WTC11 (cell line): ENCODE data around the gene MAPKAP1. TPM values are rescaled to one million over a fixed set of nuclear protein-coding genes. Genes with fewer than 3 reads are reported as not detected.
A peak's percentile ranks its signal among the peaks of the same experiment; 100 is the strongest.

ENCODE experiments used
- ATAC-seq: fragments of 200-7000 bp; cut with Tn5 transposase; 2 replicates; pipeline ENCODE4 v1.10.0; 2021; ENCODE audit warnings: mild to moderate bottlenecking, moderate library complexity
- CTCF ChIA-PET: fragments of 300-600 bp; sonication (Branson Sonifier 250); formaldehyde crosslinking; loops from one replicate; lab custom pipeline; 2021; ENCODE audit warnings: antibody characterized with exemption; lab: Charles Lee
- POLR2A ChIA-PET: fragments of 350-600 bp; sonication (Branson Sonifier 250); formaldehyde crosslinking; loops from one replicate; lab custom pipeline; 2021; ENCODE audit warnings: antibody characterized with exemption; lab: Charles Lee
- DNase-seq: peaks from one replicate; pipeline ENCODE4 v3.0.0; 2021; ENCODE audit warnings: low spot score
- H3K27ac Mint-ChIP-seq: 2 replicates; pipeline ENCODE4 v1.8.0; 2021; ENCODE audit warnings: mixed read lengths
- H3K27me3 Mint-ChIP-seq: 2 replicates; pipeline ENCODE4 v1.8.0; 2021; ENCODE audit warnings: low read depth, mild to moderate bottlenecking, moderate library complexity, mixed read lengths
- H3K36me3 Mint-ChIP-seq: 2 replicates; pipeline ENCODE4 v1.8.0; 2021; ENCODE audit warnings: mixed read lengths
- H3K4me1 Mint-ChIP-seq: 2 replicates; pipeline ENCODE4 v1.8.0; 2022; ENCODE audit warnings: mixed read lengths
- H3K4me3 Mint-ChIP-seq: 2 replicates; pipeline ENCODE4 v1.8.0; 2021; ENCODE audit warnings: mild to moderate bottlenecking, moderate library complexity, mixed read lengths
- H3K9me3 Mint-ChIP-seq: 2 replicates; pipeline ENCODE4 v1.8.0; 2021; ENCODE audit warnings: mixed read lengths
- ATF1 ChIP-seq: sonication (generic); formaldehyde crosslinking; IDR thresholded peaks from 2 replicates; pipeline ENCODE4 v1.8.1; 2023; ENCODE audit warnings: mild to moderate bottlenecking, moderate library complexity, missing genetic modification reagents
- GTF2I ChIP-seq: fragments of 250-450 bp; sonication (Bioruptor Pico); conservative IDR thresholded peaks from 2 replicates; pipeline ENCODE4 v1.4.0; 2021; ENCODE audit warnings: mild to moderate bottlenecking
- IRF2 ChIP-seq: sonication (generic); formaldehyde crosslinking; IDR thresholded peaks from 2 replicates; pipeline ENCODE4 v1.8.0; 2022; ENCODE audit warnings: low read depth, missing genetic modification reagents, borderline replicate concordance
- JAZF1 ChIP-seq: fragments of 250-450 bp; sonication (Bioruptor Pico); IDR thresholded peaks from 2 replicates; pipeline ENCODE4 v1.9.0; 2021; ENCODE audit warnings: moderate library complexity, mild to moderate bottlenecking, inconsistent platforms
- MYBL2 ChIP-seq: sonication (generic); formaldehyde crosslinking; IDR thresholded peaks from 2 replicates; pipeline ENCODE4 v1.8.1; 2023; ENCODE audit warnings: mild to moderate bottlenecking, moderate library complexity, missing genetic modification reagents
- NR3C1 ChIP-seq: sonication (generic); formaldehyde crosslinking; conservative IDR thresholded peaks from 2 replicates; pipeline ENCODE4 v1.8.1; 2023; ENCODE audit warnings: low read depth, mild to moderate bottlenecking, missing genetic modification reagents
- TCF7 ChIP-seq: sonication (generic); formaldehyde crosslinking; IDR thresholded peaks from 2 replicates; pipeline ENCODE4 v1.8.0; 2022; ENCODE audit warnings: mild to moderate bottlenecking, low read depth, missing genetic modification reagents, moderate library complexity
- TP53 ChIP-seq: sonication (generic); formaldehyde crosslinking; IDR thresholded peaks from 2 replicates; pipeline ENCODE4 v1.8.1; 2023; ENCODE audit warnings: mild to moderate bottlenecking, missing genetic modification reagents
- ZBTB21 ChIP-seq: sonication (generic); formaldehyde crosslinking; IDR thresholded peaks from 2 replicates; pipeline ENCODE4 v1.8.1; 2023; ENCODE audit warnings: mild to moderate bottlenecking, missing genetic modification reagents, borderline replicate concordance
- ZNF121 ChIP-seq: sonication (generic); formaldehyde crosslinking; IDR thresholded peaks from 2 replicates; pipeline ENCODE4 v1.8.0; 2023; ENCODE audit warnings: missing genetic modification reagents
- ZNF263 ChIP-seq: sonication (generic); formaldehyde crosslinking; IDR thresholded peaks from 2 replicates; pipeline ENCODE4 v1.8.1; 2022; ENCODE audit warnings: low read depth, mild to moderate bottlenecking, moderate library complexity, missing genetic modification reagents
- ZNF416 ChIP-seq: fragments of 250-450 bp; sonication (Bioruptor Pico); IDR thresholded peaks from 2 replicates; pipeline ENCODE4 v1.9.0; 2021; ENCODE audit warnings: mild to moderate bottlenecking, inconsistent platforms
- ZNF671 ChIP-seq: fragments of 250-450 bp; sonication (Bioruptor Pico); IDR thresholded peaks from 2 replicates; pipeline ENCODE4 v1.8.0; 2021; ENCODE audit warnings: mild to moderate bottlenecking
- total RNA-seq: library from RNA; stranded (reverse); gene quantifications from 3 replicates; pipeline ENCODE4 v1.2.3, GENCODE V29; 2021
- TF ChIP-seq, protein P1 (sequence below): sonication (generic); formaldehyde crosslinking; IDR thresholded peaks from 2 replicates; pipeline ENCODE4 v1.8.0; 2022; ENCODE audit warnings: mild to moderate bottlenecking, missing genetic modification reagents
- TF ChIP-seq, protein P2 (sequence below): sonication (generic); formaldehyde crosslinking; IDR thresholded peaks from 2 replicates; pipeline ENCODE4 v1.8.0; 2022; ENCODE audit warnings: mild to moderate bottlenecking, missing genetic modification reagents
- TF ChIP-seq, protein P3 (sequence below): sonication (generic); formaldehyde crosslinking; IDR thresholded peaks from 2 replicates; pipeline ENCODE4 v1.8.1; 2023; ENCODE audit warnings: mild to moderate bottlenecking, missing genetic modification reagents, moderate library complexity
- TF ChIP-seq, protein P4 (sequence below): sonication (generic); formaldehyde crosslinking; IDR thresholded peaks from 2 replicates; pipeline ENCODE4 v1.8.1; 2023; ENCODE audit warnings: mild to moderate bottlenecking, missing genetic modification reagents, borderline replicate concordance
- TF ChIP-seq, protein P5 (sequence below): sonication (generic); formaldehyde crosslinking; IDR thresholded peaks from 2 replicates; pipeline ENCODE4 v1.8.1; 2022; ENCODE audit warnings: mild to moderate bottlenecking, moderate library complexity, missing genetic modification reagents
- TF ChIP-seq, protein P6 (sequence below): sonication (generic); formaldehyde crosslinking; IDR thresholded peaks from 2 replicates; pipeline ENCODE4 v1.8.1; 2023; ENCODE audit warnings: mild to moderate bottlenecking, missing genetic modification reagents, moderate library complexity
- TF ChIP-seq, protein P7 (sequence below): sonication (generic); formaldehyde crosslinking; IDR thresholded peaks from 2 replicates; pipeline ENCODE4 v1.8.1; 2022; ENCODE audit warnings: low read depth, missing genetic modification reagents, borderline replicate concordance
- TF ChIP-seq, protein P8 (sequence below): fragments of 250-450 bp; sonication (Bioruptor Pico); IDR thresholded peaks from 2 replicates; pipeline ENCODE4 v1.9.0; 2021; ENCODE audit warnings: moderate library complexity, mild to moderate bottlenecking, inconsistent platforms, borderline replicate concordance

Gene MAPKAP1
- total RNA-seq, 1 experiment from 2014 or later = 111 TPM

DNA sequence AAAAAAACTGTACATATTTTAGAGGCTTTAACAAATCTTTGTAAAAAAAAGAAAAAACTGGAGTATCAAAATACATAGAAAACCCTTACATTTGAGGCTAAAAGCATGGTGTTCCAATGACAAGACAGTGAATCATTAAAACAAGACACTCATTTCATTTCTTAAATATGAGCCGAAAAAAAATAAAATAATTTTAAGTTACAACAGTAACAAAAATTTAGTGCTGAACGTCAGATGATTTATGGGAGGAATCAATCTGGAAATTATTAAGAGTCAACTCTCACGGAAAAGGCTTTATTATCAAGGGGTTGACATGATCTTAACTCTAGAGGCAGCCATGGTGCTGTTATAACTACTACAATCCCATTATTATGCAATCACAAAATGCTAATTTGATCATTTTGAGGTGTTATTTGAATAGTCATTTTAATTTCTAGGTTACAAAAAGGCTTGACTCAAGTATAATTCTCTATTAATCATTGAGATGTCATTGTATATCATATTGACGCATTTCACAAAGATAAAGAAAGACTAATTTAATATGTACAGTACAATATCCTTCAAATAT, 51.9 kb downstream of the MAPKAP1 start:
- no peaks in the 10 kb centered on the region for H3K36me3 Mint-ChIP-seq
- CTCF ChIA-PET = no interaction called here

DNA sequence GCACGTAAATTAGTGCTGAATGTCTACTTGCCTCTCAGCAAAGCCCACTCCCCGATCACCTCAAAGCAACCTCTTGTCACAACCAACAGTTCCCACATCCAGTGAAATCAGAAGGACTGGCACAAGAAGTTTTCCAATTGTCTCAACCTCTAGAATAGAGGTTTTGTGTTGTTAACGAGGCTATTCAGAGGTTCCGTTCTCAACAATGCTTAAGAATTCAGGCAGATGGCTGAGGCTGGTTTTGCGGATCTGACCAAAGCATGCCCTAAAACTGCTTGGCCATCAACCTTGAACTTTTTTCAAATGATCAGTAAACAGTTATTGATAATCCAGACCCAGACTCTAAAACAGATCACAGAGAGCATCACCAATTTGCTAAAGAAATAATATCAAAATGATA, 52.9 kb downstream of the MAPKAP1 start:
- TF ChIP-seq ZBTB21 (CRISPR knock-in tag) (no peak), ZNF671 (CRISPR knock-in tag) (no peak), MYBL2 (CRISPR knock-in tag) (no peak), NR3C1 (CRISPR knock-in tag) (no peak), TCF7 (CRISPR knock-in tag) (no peak)
- TF ChIP-seq, protein P1, sequence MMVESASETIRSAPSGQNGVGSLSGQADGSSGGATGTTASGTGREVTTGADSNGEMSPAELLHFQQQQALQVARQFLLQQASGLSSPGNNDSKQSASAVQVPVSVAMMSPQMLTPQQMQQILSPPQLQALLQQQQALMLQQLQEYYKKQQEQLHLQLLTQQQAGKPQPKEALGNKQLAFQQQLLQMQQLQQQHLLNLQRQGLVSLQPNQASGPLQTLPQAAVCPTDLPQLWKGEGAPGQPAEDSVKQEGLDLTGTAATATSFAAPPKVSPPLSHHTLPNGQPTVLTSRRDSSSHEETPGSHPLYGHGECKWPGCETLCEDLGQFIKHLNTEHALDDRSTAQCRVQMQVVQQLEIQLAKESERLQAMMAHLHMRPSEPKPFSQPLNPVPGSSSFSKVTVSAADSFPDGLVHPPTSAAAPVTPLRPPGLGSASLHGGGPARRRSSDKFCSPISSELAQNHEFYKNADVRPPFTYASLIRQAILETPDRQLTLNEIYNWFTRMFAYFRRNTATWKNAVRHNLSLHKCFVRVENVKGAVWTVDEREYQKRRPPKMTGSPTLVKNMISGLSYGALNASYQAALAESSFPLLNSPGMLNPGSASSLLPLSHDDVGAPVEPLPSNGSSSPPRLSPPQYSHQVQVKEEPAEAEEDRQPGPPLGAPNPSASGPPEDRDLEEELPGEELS (CRISPR knock-in tag) = no peak
- TF ChIP-seq, protein P2, sequence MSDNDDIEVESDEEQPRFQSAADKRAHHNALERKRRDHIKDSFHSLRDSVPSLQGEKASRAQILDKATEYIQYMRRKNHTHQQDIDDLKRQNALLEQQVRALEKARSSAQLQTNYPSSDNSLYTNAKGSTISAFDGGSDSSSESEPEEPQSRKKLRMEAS = no peak
- no peaks in the 10 kb centered on the region for H3K27me3 Mint-ChIP-seq
- H3K27ac Mint-ChIP-seq = peak overlapping the region; percentile 99
- peak overlapping the region; percentile 47 for H3K4me3 Mint-ChIP-seq
- DNase-seq (no peak), ATAC-seq (peak; percentile 68)
- ChIA-PET POLR2A (no interaction called here), CTCF (no interaction called here)
- no peaks in the 10 kb centered on the region for H3K9me3 Mint-ChIP-seq
- peaks cover 92% of the 10 kb centered on the region for H3K4me1 Mint-ChIP-seq
- no peaks in the 10 kb centered on the region for H3K36me3 Mint-ChIP-seq

More for the DNA sequence above, 51.9 kb downstream of the MAPKAP1 start:
- H3K27me3 Mint-ChIP-seq = no peaks in the 10 kb centered on the region
- H3K4me3 Mint-ChIP-seq = peak overlapping the region; percentile 47; the same call in 1 of the 2 replicates
- POLR2A ChIA-PET = no interaction called here
- H3K9me3 Mint-ChIP-seq = no peaks in the 10 kb centered on the region
- DNase-seq (no peak), ATAC-seq (no peak)
- peak overlapping the region; percentile 99 for H3K27ac Mint-ChIP-seq
- TF ChIP-seq, protein P3, sequence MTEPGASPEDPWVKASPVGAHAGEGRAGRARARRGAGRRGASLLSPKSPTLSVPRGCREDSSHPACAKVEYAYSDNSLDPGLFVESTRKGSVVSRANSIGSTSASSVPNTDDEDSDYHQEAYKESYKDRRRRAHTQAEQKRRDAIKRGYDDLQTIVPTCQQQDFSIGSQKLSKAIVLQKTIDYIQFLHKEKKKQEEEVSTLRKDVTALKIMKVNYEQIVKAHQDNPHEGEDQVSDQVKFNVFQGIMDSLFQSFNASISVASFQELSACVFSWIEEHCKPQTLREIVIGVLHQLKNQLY = no peak
- TF ChIP-seq, protein P4, sequence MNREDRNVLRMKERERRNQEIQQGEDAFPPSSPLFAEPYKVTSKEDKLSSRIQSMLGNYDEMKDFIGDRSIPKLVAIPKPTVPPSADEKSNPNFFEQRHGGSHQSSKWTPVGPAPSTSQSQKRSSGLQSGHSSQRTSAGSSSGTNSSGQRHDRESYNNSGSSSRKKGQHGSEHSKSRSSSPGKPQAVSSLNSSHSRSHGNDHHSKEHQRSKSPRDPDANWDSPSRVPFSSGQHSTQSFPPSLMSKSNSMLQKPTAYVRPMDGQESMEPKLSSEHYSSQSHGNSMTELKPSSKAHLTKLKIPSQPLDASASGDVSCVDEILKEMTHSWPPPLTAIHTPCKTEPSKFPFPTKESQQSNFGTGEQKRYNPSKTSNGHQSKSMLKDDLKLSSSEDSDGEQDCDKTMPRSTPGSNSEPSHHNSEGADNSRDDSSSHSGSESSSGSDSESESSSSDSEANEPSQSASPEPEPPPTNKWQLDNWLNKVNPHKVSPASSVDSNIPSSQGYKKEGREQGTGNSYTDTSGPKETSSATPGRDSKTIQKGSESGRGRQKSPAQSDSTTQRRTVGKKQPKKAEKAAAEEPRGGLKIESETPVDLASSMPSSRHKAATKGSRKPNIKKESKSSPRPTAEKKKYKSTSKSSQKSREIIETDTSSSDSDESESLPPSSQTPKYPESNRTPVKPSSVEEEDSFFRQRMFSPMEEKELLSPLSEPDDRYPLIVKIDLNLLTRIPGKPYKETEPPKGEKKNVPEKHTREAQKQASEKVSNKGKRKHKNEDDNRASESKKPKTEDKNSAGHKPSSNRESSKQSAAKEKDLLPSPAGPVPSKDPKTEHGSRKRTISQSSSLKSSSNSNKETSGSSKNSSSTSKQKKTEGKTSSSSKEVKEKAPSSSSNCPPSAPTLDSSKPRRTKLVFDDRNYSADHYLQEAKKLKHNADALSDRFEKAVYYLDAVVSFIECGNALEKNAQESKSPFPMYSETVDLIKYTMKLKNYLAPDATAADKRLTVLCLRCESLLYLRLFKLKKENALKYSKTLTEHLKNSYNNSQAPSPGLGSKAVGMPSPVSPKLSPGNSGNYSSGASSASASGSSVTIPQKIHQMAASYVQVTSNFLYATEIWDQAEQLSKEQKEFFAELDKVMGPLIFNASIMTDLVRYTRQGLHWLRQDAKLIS (CRISPR knock-in tag) = no peak
- no peak for TF ChIP-seq GTF2I
- no peak for TF ChIP-seq TCF7 (CRISPR knock-in tag)
- no peak for TF ChIP-seq ZNF416 (CRISPR knock-in tag)
- TF ChIP-seq ZNF121 (CRISPR knock-in tag) = no peak
- TF ChIP-seq IRF2 (CRISPR knock-in tag) = no peak
- no peak for TF ChIP-seq ATF1 (CRISPR knock-in tag)
- TF ChIP-seq TP53 (CRISPR knock-in tag) = no peak
- TF ChIP-seq JAZF1 = no peak
- H3K4me1 Mint-ChIP-seq = peaks cover 82% of the 10 kb centered on the region

DNA sequence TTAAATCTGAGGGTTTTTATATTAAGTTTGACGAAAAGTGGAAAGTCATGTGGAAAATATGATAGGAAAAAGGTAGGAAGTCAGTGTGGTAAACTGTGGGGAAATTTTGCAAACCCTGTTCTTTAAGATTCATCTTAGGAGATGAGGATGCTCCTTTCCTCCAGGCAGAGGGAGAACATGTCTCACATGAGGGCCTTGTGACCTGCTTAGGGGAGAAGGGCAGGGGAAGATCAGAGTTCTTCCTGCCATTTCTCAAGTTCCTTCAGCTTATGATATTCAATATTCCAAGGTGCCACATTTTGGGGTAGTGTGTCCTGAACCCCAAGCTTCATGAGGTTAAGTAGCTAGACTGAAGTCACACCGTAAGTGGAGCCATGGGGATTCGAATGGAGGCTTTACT, 53.7 kb downstream of the MAPKAP1 start:
- ChIA-PET POLR2A (no interaction called here), CTCF (no interaction called here)
- Mint-ChIP-seq H3K36me3 (no peaks in the 10 kb centered on the region), H3K4me3 (peak overlapping the region; percentile 47; the same call in 1 of the 2 replicates), H3K27me3 (no peaks in the 10 kb centered on the region), H3K27ac (peak overlapping the region; percentile 99), H3K9me3 (no peaks in the 10 kb centered on the region), H3K4me1 (peaks cover 96% of the 10 kb centered on the region)
- DNase-seq (no peak), ATAC-seq (no peak)
- TF ChIP-seq, protein P5, sequence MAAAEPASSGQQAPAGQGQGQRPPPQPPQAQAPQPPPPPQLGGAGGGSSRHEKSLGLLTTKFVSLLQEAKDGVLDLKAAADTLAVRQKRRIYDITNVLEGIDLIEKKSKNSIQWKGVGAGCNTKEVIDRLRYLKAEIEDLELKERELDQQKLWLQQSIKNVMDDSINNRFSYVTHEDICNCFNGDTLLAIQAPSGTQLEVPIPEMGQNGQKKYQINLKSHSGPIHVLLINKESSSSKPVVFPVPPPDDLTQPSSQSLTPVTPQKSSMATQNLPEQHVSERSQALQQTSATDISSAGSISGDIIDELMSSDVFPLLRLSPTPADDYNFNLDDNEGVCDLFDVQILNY (CRISPR knock-in tag) = no peak
- TF ChIP-seq ZNF263 = no peak
- TF ChIP-seq, protein P6, sequence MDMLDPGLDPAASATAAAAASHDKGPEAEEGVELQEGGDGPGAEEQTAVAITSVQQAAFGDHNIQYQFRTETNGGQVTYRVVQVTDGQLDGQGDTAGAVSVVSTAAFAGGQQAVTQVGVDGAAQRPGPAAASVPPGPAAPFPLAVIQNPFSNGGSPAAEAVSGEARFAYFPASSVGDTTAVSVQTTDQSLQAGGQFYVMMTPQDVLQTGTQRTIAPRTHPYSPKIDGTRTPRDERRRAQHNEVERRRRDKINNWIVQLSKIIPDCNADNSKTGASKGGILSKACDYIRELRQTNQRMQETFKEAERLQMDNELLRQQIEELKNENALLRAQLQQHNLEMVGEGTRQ (CRISPR knock-in tag) = no peak
- TF ChIP-seq, protein P7, sequence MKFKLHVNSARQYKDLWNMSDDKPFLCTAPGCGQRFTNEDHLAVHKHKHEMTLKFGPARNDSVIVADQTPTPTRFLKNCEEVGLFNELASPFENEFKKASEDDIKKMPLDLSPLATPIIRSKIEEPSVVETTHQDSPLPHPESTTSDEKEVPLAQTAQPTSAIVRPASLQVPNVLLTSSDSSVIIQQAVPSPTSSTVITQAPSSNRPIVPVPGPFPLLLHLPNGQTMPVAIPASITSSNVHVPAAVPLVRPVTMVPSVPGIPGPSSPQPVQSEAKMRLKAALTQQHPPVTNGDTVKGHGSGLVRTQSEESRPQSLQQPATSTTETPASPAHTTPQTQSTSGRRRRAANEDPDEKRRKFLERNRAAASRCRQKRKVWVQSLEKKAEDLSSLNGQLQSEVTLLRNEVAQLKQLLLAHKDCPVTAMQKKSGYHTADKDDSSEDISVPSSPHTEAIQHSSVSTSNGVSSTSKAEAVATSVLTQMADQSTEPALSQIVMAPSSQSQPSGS (CRISPR knock-in tag) = no peak
- TF ChIP-seq, protein P8, sequence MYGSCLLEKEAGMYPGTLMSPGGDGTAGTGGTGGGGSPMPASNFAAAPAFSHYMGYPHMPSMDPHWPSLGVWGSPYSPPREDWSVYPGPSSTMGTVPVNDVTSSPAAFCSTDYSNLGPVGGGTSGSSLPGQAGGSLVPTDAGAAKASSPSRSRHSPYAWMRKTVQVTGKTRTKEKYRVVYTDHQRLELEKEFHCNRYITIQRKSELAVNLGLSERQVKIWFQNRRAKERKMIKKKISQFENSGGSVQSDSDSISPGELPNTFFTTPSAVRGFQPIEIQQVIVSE (CRISPR knock-in tag) = no peak
